ENCODE measurements around the gene SMAD4.

The SMAD4 gene

GRCh38 chr18:51121597-51121857 is 91.5 kb downstream of the SMAD4 start:
- TF ChIP-seq RAD21 (IDR thresholded peaks at IDR 0.05; ENCODE audit: low read depth) (no peak), CREB1 (IDR thresholded peaks at IDR 0.05; ENCODE audit: low read depth) (no peak), MAX (IDR thresholded peaks at IDR 0.05) (no peak), YY1 (IDR thresholded peaks at IDR 0.05; ENCODE audit: low read depth) (no peak), EP300 (IDR thresholded peaks at IDR 0.05; ENCODE audit: borderline replicate concordance) (no peak), TEAD4 (IDR thresholded peaks at IDR 0.05) (no peak), REST (IDR thresholded peaks at IDR 0.05; ENCODE audit: low read depth) (no peak), NFIC (IDR thresholded peaks at IDR 0.05) (no peak), CEBPB (IDR thresholded peaks at IDR 0.05) (no peak), EGR1 (IDR thresholded peaks at IDR 0.05) (no peak), ZBTB7A (IDR thresholded peaks at IDR 0.05; ENCODE audit: low read depth) (no peak), TCF12 (IDR thresholded peaks at IDR 0.05; ENCODE audit: low read depth) (no peak)

- TF ChIP-seq USF1 (IDR thresholded peaks at IDR 0.05) (no peak), TCF12 (IDR thresholded peaks at IDR 0.05; ENCODE audit: low read depth) (no peak), TEAD4 (IDR thresholded peaks at IDR 0.05) (no peak), ZBTB7A (IDR thresholded peaks at IDR 0.05; ENCODE audit: low read depth) (no peak), YY1 (IDR thresholded peaks at IDR 0.05; ENCODE audit: low read depth) (no peak), CEBPB (IDR thresholded peaks at IDR 0.05) (no peak), EGR1 (IDR thresholded peaks at IDR 0.05) (no peak), EP300 (IDR thresholded peaks at IDR 0.05; ENCODE audit: borderline replicate concordance) (no peak), TAF1 (IDR thresholded peaks at IDR 0.05; ENCODE audit: low read depth) (no peak), REST (IDR thresholded peaks at IDR 0.05; ENCODE audit: low read depth) (no peak), CREB1 (IDR thresholded peaks at IDR 0.05; ENCODE audit: low read depth) (no peak), NFIC (IDR thresholded peaks at IDR 0.05) (no peak), MAX (IDR thresholded peaks at IDR 0.05) (no peak), FOXM1 (IDR thresholded peaks at IDR 0.05; ENCODE audit: borderline replicate concordance, low read depth) (no peak), RAD21 (IDR thresholded peaks at IDR 0.05; ENCODE audit: low read depth) (no peak)
Observed at GRCh38 chr18:51122266-51123045, 92.4 kb downstream of the SMAD4 start.

GRCh38 chr18:51123046-51123395 is 93.0 kb downstream of the SMAD4 start:
- TF ChIP-seq EP300 (IDR thresholded peaks at IDR 0.05; ENCODE audit: borderline replicate concordance) (no peak), TEAD4 (IDR thresholded peaks at IDR 0.05) (no peak), NFIC (IDR thresholded peaks at IDR 0.05) (no peak), REST (IDR thresholded peaks at IDR 0.05; ENCODE audit: low read depth) (no peak), CEBPB (IDR thresholded peaks at IDR 0.05) (no peak), FOXM1 (IDR thresholded peaks at IDR 0.05; ENCODE audit: borderline replicate concordance, low read depth) (no peak), MAX (IDR thresholded peaks at IDR 0.05) (no peak), EGR1 (IDR thresholded peaks at IDR 0.05) (no peak), TAF1 (IDR thresholded peaks at IDR 0.05; ENCODE audit: low read depth) (no peak), CREB1 (IDR thresholded peaks at IDR 0.05; ENCODE audit: low read depth) (no peak)

- TF ChIP-seq TCF12 (IDR thresholded peaks at IDR 0.05; ENCODE audit: low read depth) (no peak), CREB1 (IDR thresholded peaks at IDR 0.05; ENCODE audit: low read depth) (no peak)
Observed at GRCh38 chr18:51123481-51123880, 93.5 kb downstream of the SMAD4 start.

- no peak for TF ChIP-seq NFIC (IDR thresholded peaks at IDR 0.05)
Observed at GRCh38 chr18:51123936-51124486, 94.0 kb downstream of the SMAD4 start.

All from Ishikawa (cell line).